ENCODE results near the gene EXOC3L2. TPM values are rescaled to one million over a fixed set of nuclear protein-coding genes. Genes with fewer than 3 reads are reported as not detected.

The EXOC3L2 gene
- total RNA-seq, 1 donor from 2014 or later = not detected

- CTCF ChIA-PET = no interaction called here
- peaks cover 4% of the 10 kb centered on the region for H3K36me3 Mint-ChIP-seq (ENCODE audit: low read depth)
- no peak for ATAC-seq (ENCODE audit: low read depth)
- no peak for TF ChIP-seq CTCF (IDR thresholded peaks at IDR 0.05)
- no peaks in the 10 kb centered on the region for H3K9me3 Mint-ChIP-seq
- DNase-seq = no peak
- POLR2A ChIA-PET = no interaction called here
- intact Hi-C loops (cut with micrococcal nuclease) = no loop called here
- H3K4me1 Mint-ChIP-seq = peaks cover 34% of the 10 kb centered on the region
- no peak overlapping the region for H3K4me3 Mint-ChIP-seq
- no peak overlapping the region for H3K27ac Mint-ChIP-seq
- no peaks in the 10 kb centered on the region for H3K27me3 Mint-ChIP-seq
Observed at GRCh38 chr19:45168767-45169351, 76.3 kb downstream of the EXOC3L2 start.

GRCh38 chr19:45166723-45167252, 78.4 kb downstream of the EXOC3L2 start:
- no peak for ATAC-seq (ENCODE audit: low read depth)
- CTCF ChIA-PET = interaction anchor here (1.4 kb wide), 1 partner anchor 12 kb away, joined by 3 read pairs; the partner anchor contains the start of gene BLOC1S3
- intact Hi-C loops (cut with micrococcal nuclease) = no loop called here
- H3K4me3 Mint-ChIP-seq = no peak overlapping the region
- H3K27me3 Mint-ChIP-seq = no peaks in the 10 kb centered on the region
- H3K9me3 Mint-ChIP-seq = no peaks in the 10 kb centered on the region
- POLR2A ChIA-PET = interaction anchor here (1.0 kb wide), 1 partner anchor 159 kb away, joined by 20 read pairs; no protein-coding TSS in a partner anchor
- no peak for DNase-seq
- H3K27ac Mint-ChIP-seq = no peak overlapping the region
- peaks cover 25% of the 10 kb centered on the region for H3K4me1 Mint-ChIP-seq
- TF ChIP-seq CTCF (IDR thresholded peaks at IDR 0.05) = no peak
- H3K36me3 Mint-ChIP-seq (ENCODE audit: low read depth) = peaks cover 4% of the 10 kb centered on the region

GRCh38 chr19:45164577-45165335, 80.5 kb downstream of the EXOC3L2 start:
- Mint-ChIP-seq H3K36me3 (ENCODE audit: low read depth) (peaks cover 4% of the 10 kb centered on the region), H3K27ac (no peak overlapping the region), H3K4me1 (peaks cover 17% of the 10 kb centered on the region), H3K27me3 (peaks cover 8% of the 10 kb centered on the region), H3K4me3 (peak overlapping the region; percentile 24), H3K9me3 (no peaks in the 10 kb centered on the region)
- DNase-seq (peak; percentile 49), ATAC-seq (ENCODE audit: low read depth) (peak; percentile 85)
- intact Hi-C loops (cut with micrococcal nuclease) = loop anchor here (2.0 kb wide), 1 partner anchor 14 kb away; the partner anchor contains the start of genes BLOC1S3 and TRAPPC6A
- CTCF ChIA-PET = interaction anchor here (0.9 to 1.2 kb wide), 2 partner anchors 13 to 72 kb away, joined by 3 read pairs; partner anchors contain the start of gene TRAPPC6A
- TF ChIP-seq CTCF (IDR thresholded peaks at IDR 0.05) = no peak
- POLR2A ChIA-PET = interaction anchor here (0.6 to 2.2 kb wide), 8 partner anchors 12 to 412 kb away, joined by 3 to 20 read pairs (median 4); partner anchors contain the start of genes BLOC1S3, PPP1R37 and TRAPPC6A

- intact Hi-C loops (cut with micrococcal nuclease) = loop anchor here (2.0 kb wide), 1 partner anchor 15 kb away; the partner anchor contains the start of genes BLOC1S3 and TRAPPC6A
- H3K4me1 Mint-ChIP-seq = peaks cover 17% of the 10 kb centered on the region
- no peak overlapping the region for H3K4me3 Mint-ChIP-seq
- peak overlapping the region; percentile 24 for H3K27ac Mint-ChIP-seq
- ATAC-seq (ENCODE audit: low read depth) = no peak
- no peak for TF ChIP-seq CTCF (IDR thresholded peaks at IDR 0.05)
- H3K27me3 Mint-ChIP-seq = peaks cover 12% of the 10 kb centered on the region
- peaks cover 4% of the 10 kb centered on the region for H3K36me3 Mint-ChIP-seq (ENCODE audit: low read depth)
- DNase-seq = no peak
- CTCF ChIA-PET = interaction anchor here (0.9 to 1.2 kb wide), 2 partner anchors 14 to 72 kb away, joined by 3 read pairs; partner anchors contain the start of gene TRAPPC6A
- no peaks in the 10 kb centered on the region for H3K9me3 Mint-ChIP-seq
- POLR2A ChIA-PET = interaction anchor here (0.6 to 2.2 kb wide), 6 partner anchors 11 to 411 kb away, joined by 3 to 20 read pairs (median 4); partner anchors contain the start of genes BLOC1S3, PPP1R37 and TRAPPC6A
Observed at GRCh38 chr19:45163751-45164460, 81.3 kb downstream of the EXOC3L2 start.

Measured in activated B cell treated with CpG ODN at 0.5 μM for 24 hours (primary cell).